GM19324 (cell line): ENCODE results near the gene GNG12.
"Not testable (repeated sequence)": the region's sequence is repeated elsewhere in the genome, so short reads cannot be mapped to it uniquely, and the experiment has no call there.

ENCODE experiments used
- ATAC-seq: cut with Tn5 transposase; IDR thresholded peaks from one replicate; pipeline ENCODE4 v1.9.1; 2021; ENCODE audit warnings: mild to moderate bottlenecking, moderate library complexity; ENCODE audit not compliant: unreplicated experiment, low FRiP score

Gene GNG12

DNA sequence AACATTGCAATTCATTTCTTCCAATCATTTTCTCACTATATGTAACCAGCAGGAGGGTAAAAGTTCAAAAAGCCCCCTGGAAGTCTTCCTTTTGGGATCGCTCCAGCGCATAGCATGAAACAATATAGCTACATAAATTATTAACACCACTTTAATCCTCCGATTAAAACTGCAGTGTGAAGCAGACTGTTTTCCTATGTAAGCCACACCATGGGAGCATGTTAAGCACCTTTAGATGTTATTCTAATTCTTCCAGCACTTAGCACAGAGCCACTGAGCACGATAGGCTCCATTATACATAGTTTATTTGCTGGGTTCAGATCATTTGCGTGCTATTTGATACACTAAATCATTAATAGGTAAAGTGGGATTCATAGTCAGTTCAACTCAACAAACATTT is 166.6 kb downstream of the GNG12 start:
- ATAC-seq: no peak

GRCh38 chr1:67665307-67665706 is 168.0 kb downstream of the GNG12 start:
- not testable (repeated sequence) for ATAC-seq

DNA sequence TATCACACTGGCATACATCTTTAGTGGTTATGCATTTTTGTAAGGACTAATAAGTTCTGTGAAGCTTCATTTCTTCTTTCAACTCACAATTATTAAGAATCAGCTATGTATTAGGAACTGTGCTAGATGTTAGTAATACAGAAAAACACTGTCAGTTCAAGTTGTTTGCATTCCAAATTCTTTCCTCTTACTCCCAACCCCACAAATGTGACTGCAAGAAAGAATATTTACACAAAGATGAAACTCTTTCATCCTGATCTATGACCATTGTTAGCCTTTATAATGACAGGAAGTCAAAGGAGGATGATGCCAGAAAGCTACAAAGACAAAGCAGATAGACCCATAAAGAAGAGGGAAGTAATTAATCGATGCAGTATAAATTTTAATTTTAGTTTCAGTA is 169.2 kb downstream of the GNG12 start:
- no peak for ATAC-seq

DNA sequence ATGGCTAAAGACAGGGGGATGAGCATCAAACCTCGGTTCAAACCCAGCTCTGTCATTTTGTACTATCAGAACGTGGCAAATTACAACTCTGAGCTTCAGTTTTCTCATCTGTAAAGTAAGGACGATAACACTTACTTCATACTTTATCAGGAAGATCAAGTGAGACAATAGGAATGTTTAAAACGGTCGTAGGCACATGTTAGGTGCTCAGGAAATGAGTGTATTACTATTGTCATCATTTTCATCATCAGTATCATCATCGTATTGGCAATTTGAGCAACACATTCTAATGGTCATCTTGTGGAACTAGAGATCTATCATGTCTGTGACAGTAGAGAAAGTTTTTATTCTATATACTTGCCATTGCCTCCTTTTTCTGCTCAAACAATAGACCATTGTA is 170.4 kb downstream of the GNG12 start:
- ATAC-seq: no peak

DNA sequence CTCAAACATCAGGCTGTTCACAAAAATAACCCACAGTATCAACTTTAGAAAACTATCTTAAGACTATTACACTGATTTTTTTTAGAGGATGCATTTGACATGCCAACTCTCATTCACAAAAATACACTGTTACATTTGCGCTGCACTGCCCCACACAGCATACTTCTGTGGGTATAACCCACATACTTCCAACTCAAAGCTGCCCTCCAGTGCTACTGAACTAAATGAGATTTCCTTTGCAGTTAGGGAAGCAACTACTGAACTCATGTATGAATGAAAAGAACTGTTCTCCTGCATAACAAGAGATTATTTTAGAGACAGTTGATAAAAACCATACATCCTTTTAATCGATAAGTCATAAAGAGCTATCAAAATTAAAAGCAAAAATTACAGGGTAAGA is 174.0 kb downstream of the GNG12 start:
- no peak for ATAC-seq

DNA sequence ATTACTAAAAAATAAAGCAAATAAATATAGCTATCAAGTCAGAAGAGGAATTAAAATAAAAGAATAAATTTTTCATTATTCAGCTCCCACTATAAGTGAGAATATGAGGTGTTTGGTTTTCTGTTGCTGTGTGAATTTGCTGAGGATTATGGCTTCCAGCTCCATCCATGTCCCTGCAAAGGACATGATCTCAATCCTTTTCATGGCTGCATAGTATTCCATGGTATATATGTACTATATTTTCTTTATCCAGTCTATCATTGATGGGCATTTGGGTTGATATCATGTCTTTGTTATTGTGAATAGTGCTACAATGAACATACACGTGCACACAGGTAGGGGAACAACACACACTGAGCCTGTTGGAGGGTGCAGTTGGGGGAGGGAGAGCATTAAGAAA is 176.1 kb downstream of the GNG12 start:
- ATAC-seq: not testable (repeated sequence)

GRCh38 chr1:67655581-67655980 is 177.7 kb downstream of the GNG12 start:
- ATAC-seq: no peak

- no peak for ATAC-seq
These were observed 180.0 kb downstream of the GNG12 start for GRCh38 chr1:67653304-67653703.

DNA sequence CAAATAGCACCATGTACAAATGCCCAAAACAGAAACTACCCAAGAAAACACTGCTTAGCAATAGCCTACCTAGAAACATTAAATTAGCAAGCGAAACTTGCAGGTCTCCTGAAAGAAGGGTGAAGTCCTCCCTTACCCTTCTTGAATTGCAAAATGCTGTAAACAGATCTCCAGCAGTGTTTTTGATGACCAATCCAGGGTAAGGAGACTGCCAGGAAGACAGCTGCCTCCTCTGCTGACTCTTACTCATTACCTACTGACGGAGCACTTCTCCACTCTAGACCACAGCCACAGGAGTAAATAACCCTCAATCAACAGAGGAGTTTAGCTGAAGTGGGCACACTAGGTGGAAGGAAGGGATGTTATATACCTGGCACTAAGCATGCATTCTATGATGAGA is 180.5 kb downstream of the GNG12 start:
- ATAC-seq: peak; percentile 62
